GM19452 (cell line): ENCODE data around the gene CTBP1.

ENCODE experiments used
- ATAC-seq: cut with Tn5 transposase; IDR thresholded peaks from one replicate; pipeline ENCODE4 v1.9.1; 2021; ENCODE audit not compliant: unreplicated experiment

Gene CTBP1

GRCh38 chr4:1177274-1178141 lies 71.4 kb downstream of the CTBP1 start:
- no peak for ATAC-seq

DNA sequence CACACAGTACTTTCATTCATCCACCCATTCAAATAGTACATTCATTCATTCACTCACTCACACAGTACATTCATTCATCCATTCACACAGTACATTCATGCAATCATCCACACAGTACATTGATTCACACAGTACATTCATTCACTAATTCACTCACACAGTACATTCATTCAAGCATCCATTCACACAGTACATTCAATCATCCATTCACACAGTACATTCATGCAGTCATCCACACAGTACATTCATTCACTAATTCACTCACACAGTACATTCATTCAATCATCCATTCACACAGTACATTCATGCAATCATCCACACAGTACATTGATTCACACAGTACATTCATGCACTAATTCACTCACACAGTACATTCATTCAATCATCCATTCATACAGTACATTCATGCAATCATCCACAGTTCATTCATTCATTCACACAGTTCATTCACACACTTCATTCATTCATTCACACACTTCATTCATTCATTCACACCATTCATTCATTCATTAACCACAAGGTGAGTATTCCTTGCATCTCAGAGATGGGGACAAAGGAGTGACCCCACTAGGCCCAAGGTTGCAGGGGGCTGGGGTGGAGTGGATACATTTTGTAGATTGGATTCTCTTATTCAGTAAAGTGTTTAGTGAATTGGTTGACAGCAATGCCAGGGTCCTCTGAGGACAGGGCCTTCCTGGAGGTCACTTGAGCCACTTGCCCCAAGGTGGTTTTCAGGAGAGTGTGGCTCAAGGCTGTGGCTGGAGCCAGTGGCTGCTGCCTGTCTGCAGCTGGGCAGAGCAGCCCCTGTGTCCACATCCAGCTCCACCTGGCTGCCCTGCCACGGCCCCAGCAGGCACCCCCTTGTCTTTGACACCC lies 72.3 kb downstream of the CTBP1 start:
- ATAC-seq = no peak

DNA sequence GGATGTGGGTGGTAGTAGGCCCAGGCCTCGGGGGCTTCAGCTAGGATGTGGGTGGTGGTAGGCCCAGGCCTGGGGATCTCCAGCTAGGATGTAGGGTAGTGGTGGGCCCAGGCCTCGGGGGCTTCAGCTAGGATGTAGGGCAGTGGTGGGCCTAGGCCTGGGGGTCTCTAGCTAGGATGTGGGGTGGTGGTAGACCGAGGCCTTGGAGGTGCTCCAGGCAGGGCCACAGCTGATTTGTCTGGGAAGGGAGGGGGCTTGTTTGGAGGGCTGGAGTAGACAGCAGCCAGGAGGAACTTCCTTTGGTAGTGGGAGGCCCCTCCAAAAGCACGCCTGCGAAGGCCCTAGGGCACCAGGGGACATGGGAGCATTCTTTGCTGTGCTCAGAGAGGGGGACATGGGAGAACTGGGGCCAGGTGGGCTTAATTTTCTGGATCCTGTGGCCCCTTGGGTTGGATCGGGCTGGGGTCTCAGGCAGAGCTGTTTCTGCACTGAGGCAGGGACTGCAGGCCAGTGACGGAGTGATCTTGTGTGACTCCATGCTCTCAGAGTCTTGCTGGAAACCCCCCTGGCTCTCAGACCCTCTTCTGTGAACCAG lies 73.2 kb downstream of the CTBP1 start:
- no peak for ATAC-seq

DNA sequence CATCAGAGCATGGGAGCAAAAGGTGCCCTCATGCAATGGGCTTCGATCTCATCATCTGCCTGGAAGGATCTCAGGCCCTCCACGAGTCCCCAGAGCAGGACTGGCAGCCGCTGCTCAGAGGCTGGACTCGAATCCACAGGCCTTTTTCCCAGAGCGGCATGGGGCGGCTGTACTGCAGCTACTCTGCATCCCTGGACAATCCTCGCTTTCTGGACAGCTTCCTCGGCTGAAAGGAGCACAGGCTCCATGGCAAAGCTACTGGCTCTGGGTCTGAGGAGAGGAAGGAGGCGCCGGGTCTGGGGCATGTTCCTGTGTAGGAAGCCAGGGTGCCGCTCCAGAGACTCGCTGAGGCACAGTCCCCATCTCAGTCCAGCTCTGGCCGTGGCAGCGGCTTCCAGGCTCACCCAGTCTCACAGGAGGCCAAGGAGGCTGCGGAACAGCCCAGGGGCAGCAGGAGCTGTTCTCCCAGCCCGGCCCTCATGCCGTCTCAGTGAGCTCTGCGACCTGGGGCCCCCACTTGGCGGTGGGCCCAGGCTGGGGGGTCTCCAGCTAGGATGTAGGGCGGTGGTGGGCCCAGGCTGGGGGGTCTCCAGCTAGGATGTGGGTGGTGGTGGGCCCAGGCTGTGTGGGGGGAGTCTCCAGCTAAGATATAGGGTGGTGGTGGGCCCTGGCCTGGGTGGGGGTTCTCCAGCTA lies 73.8 kb downstream of the CTBP1 start:
- no peak for ATAC-seq

DNA sequence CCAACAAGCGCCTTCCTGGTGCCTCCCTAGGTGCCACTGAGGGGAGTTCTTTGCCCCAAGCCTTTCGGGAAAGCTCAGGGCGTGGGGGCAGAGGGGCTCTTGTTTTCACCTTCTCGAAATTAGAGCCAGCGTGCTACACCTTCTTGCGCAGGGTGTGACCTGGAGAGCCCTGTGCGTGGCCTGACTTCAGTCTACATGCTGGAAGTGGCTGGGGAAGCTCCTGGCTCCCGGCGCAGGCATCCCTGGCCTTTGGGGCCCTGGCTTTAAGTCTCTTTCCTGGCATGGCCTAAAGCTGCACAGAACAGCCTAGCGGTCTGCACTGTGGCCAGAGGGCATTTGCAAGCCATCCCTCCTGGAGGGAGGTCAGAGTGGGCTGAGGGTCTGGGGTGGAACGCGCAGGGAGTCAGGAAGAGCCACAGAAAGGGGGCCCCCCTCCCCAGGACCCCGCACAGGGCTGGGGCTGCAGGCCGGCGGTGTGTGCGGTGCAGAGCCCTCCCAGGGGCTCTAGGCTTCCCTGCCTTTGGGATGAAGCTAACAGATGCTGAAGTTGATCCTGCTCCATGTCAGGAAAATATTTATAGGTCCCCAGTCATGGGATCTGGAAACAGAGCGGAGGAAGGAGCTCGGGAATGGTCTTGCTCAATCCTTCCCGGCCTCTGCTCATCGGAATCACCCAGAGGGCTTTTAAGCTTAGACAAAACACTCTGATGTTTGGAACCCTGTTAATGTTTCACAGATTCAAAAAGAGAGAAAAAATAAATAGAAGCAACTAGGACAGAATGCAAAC lies 75.8 kb downstream of the CTBP1 start:
- ATAC-seq = no peak

DNA sequence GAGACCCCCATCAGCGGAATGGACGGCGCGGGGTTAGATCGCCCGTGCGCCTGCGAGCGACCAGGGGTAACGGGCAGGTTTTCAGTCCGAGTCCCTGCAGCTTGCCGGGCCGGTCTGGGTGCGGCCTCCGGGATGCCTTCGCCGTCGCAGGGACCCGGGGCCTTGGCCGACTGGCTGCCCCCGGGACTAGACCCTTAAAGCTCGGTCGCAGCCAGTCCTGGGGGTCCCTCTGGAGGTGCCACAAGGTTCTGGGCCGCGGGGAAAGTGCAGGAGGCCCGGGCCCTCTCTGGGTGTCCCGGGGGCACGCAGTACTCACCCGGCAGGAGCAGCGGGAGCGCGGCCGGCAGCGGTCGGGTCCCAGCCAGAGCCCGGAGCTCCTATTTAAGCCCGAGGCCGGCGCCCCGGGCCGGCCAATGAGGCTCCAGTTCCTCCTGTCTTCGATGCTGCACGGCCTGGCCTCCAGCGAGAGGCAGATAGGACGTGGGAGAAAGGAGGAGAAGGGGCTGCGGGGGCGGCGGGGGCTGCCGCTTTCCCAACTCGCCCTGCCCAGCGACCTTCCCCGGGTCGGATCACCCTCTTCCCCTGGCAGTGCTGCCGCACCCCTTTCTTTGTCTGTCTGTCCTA lies 76.6 kb downstream of the CTBP1 start, which contains the start of gene SPON2:
TSS of gene SPON2 (minus strand) at position 356 of the 624 bp plus-strand sequence.
- ATAC-seq = no peak

DNA sequence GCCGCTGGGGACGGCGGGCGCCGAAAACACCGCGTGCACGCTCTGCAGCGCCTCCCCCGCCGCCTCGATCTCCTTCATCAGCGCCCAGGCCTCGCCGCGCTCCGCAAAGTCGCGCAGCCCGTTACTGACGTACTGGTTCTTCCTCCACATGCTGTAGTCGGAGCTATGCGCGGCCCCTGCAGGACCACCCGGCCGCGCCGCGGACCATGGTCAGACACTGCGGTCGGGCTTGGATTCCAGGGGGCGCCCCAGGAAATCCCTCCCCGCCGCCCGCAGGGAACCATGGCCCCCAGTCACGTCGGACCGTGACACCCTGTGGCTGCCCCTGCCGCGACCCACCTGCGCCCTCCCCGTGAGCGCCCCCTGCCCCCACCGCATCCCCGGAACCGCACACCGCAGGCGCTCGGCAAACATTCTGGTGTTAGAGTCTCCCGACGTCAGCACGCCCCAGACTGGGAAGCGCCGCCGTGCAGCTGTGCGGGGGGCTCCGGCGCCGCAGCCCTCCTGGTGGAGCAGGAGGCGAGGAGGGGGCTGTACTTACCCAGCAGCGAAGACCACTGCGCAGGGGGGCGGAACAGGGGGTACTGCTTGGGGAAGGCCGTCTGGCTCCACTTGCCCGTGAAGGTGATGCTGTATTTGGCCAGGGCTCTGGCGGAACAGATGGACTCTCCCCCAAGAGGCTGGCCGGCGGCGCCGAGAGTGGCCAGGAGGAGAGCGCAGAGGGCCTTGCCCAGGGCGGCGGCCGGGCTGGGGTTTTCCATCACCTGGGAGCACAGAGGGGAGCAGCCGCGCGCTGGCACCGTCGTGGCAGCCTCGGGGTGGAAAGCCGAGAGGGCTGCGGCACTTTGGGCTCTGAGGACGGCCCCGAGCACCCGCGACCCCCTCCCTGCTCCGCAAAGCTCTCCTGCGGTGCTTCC lies 77.4 kb downstream of the CTBP1 start:
- ATAC-seq = no peak

DNA sequence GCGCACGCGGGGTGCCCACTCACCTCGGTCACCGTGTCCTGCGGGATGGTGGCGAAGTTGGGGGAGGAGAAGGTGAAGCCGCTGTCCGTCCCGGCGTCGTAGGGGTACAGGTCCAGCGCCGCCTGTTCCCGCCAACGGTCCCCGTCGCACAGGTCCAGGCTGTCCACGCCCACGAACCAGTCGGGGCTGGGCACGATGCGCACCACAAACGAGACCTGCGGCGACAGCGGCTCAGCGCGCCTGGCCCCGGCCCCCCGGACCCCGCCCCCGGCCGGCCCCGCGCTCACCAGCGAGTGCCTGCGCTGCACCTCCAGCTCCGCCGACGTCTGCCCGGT lies 78.0 kb downstream of the CTBP1 start:
- no peak for ATAC-seq

DNA sequence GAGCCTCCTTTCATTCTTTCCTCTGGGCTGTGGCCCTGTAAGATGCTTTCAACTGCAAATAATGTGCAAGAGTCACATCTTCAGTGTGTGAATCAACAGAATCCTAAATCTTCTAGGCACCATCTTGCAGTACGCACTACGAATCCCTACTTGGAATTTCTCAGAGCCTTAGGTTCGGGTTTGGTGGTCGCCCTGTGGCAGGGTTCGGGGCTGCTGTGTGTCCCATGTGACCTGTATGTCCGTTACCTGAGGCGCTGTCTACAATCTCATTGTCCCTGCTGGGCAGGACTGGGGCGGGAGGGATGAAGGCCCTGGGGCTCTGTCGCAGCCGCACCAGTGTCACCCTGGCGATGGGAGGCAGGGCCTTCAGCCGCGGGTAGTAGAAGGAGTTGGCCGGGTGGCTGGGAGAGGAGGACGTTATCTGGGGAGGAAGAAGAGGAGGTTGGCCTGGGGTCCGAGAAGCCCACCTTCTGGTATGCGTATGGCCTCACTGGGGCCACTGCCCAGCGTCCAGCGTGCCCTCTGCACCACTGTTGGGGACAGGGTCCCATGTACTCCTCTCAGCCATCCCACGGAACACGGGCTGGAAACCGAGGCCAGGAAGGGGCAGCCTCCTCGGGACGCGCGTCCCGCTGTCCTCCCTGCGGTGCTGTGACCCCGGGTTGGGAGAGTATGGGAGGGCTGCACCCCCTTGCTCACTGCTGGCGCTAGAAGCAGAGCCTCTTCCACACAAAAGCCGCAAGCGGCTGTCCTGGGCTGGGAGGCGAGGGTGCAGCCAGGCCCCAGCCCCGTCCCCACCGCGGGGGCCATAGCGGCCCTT lies 78.6 kb downstream of the CTBP1 start:
- no peak for ATAC-seq

DNA sequence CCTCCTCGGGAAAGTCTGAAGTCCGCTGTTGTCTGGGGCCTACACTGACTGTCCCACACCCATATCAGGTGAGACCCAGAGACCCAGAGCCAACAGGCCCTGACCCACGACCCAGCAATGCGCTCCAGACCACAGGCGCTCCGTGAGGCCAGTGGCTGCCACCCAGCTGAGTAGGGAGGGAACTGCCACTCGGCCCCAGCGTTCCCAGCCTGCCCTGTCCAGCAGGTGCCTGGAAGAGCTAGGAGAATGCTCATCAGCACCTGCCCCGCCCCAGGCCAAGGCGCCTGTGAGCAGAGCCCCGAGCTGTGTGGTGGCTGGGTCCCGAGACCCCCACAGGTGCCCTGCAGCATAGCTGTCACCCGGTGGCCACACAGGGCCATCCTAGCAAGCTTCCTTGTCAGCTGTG lies 79.2 kb downstream of the CTBP1 start:
- ATAC-seq = no peak

DNA sequence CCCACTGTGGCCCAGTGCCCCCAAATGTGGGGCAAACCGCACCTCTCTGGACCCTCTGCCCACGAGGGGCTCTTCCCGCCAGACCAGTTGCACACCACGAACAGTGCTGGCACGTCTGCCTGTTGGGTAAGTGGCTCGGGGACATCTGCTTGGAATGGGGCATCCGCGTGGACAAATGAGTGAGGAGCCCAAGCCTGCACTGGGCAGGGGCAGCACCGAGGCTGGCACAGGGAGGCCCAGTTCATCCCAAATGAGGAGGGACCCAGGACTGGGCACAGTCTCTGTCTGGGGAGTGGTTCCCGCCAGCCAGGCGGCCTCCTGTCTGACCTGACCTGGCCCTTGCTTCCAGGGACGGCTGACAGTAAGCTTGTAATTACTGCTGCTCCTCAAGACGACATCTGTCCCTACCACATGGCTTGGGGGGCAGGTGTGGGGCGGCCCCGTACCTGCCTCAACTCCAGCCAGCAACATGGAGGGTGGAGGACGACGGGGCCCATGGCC lies 79.7 kb downstream of the CTBP1 start:
- ATAC-seq = no peak

DNA sequence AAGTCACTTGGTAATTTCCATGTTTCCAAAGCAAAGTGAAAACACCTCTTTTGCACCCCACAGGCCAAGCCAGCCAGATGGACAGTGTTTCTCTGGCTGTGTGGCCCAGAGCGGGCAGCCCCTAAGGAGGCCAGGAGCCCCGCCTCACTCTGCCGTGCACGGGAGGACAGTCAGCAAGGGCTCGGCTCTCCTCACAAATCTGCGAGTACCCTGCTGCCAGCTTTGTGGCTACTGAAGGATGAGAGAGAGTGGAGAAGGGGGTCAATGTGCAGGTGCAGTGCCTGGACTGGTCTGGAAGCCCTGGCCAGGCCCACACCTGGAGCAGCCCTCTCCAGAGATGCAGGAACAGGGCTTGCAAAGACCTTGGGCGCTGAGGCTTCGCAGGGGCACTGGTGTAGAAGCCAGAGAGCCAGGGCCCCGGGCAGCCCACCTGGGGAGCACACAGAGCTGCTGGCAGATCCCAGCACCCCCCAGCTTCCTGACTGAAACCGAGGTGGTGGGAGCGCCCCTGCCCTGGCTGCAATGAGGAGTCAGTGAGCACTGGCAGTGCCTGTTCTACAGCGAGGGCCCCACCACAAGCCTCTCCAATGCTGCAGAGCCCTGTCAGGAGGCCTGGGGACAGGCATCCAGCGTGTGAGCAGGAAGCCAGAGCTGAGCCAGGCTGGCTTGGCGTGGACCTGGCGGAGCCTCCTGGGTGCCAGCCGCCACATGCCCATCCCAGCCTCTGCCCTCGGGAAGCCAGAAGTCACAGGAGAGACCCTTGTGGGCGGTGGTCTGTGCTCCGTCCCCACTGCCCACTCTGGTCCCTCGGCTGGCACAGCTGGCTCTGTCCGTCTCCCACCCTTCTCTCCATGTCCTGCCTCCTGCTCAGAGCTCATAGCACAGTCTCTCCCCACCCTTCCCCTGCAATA lies 80.5 kb downstream of the CTBP1 start:
- ATAC-seq = no peak

DNA sequence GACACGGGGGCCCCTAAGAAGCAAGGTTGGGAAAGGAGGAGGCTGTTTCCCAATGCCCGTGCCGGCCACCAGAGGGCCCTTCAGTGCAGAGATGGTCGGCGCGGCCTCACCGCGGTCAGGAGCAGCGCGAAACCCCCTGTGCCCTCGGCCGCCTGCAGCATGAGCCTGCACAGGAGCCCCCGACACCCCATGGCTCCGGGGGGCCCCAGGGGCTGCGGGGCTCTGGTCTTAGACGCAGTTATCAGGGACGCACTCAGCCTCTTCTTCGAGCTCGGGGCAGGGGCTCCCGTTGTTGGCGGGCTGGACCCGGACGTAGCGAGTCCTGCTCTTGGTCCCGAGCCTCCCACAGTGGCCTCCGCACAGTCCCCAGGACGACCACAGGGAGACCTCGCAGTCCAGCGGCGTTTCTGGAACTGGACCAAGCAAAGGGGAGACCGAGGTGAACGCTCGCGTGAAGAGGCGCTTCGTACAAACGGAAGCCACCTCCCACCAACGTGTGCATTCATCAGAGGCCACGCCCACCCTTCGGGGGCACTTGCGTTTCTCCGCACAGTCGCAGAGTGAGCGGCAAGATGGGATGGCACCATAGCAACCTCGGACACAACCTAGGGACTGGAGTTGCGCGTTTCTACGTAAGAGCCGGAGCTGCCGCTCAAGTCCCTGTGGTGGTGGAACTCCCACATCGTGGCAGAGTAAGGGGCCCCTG lies 81.5 kb downstream of the CTBP1 start:
- ATAC-seq = peak; percentile 79

GRCh38 chr4:1166509-1167243 lies 82.3 kb downstream of the CTBP1 start:
- no peak for ATAC-seq

DNA sequence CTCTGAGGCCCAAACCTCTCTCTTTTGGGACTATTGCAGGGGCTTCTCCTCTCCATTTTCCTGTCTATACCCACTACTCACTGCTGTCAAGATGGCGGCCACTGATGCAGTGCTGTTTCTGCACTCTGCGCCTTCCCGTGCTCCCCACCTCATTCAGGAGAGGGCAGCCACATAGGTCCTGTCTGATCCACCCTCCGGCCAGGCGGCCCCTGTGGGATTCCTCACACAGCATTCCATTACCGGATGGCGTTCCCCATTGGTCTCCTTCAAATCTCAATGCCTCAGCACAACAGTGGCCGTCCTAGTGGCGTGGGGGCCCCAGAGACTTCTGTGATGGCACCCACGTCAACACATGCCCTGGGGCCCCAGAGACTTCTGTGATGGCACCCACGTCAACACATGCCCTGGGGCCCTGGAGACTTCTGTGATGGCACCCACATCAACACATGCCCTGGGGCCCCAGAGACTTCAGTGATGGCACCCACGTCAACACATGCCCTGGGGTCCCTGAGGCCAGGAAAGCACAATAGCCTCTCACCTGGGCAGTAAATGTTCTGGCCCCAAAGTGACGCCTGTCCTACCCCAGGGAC lies 83.9 kb downstream of the CTBP1 start:
- ATAC-seq = no peak
